GM19025 (cell line): ENCODE measurements around the gene RPL22L1.
"Not testable (repeated sequence)": the region's sequence is repeated elsewhere in the genome, so short reads cannot be mapped to it uniquely, and the experiment has no call there.

Source experiments
- ATAC-seq: cut with Tn5 transposase; IDR thresholded peaks from one replicate; pipeline ENCODE4 v1.9.1; 2021; ENCODE audit warnings: mild to moderate bottlenecking, low read depth, moderate library complexity; ENCODE audit not compliant: unreplicated experiment

RPL22L1 gene

GRCh38 chr3:170884109-170884930 is 14.3 kb upstream of the RPL22L1 start:
- ATAC-seq = not testable (repeated sequence)

- ATAC-seq = not testable (repeated sequence)
These were observed 8.7 kb upstream of the RPL22L1 start for GRCh38 chr3:170878688-170879087.

- not testable (repeated sequence) for ATAC-seq
These were observed 7.3 kb upstream of the RPL22L1 start for GRCh38 chr3:170877311-170877710.

GRCh38 chr3:170876537-170876936 is 6.5 kb upstream of the RPL22L1 start:
- no peak for ATAC-seq

- ATAC-seq = no peak
These were observed 780 bp downstream of the RPL22L1 start for GRCh38 chr3:170869239-170869590.

GRCh38 chr3:170868577-170869238 is 1.3 kb downstream of the RPL22L1 start:
- ATAC-seq = no peak

GRCh38 chr3:170867143-170867937 is 2.7 kb downstream of the RPL22L1 start:
- no peak for ATAC-seq

GRCh38 chr3:170866499-170866898 is 3.5 kb downstream of the RPL22L1 start:
- no peak for ATAC-seq

- no peak for ATAC-seq
These were observed 4.5 kb downstream of the RPL22L1 start for GRCh38 chr3:170865209-170866094.

- ATAC-seq = no peak
These were observed 5.3 kb downstream of the RPL22L1 start for GRCh38 chr3:170864525-170865208.

- ATAC-seq = no peak
These were observed 6.2 kb downstream of the RPL22L1 start for GRCh38 chr3:170863816-170864215.

GRCh38 chr3:170862618-170863374 is 7.2 kb downstream of the RPL22L1 start:
- ATAC-seq = no peak

- no peak for ATAC-seq
These were observed 11.4 kb downstream of the RPL22L1 start for GRCh38 chr3:170858599-170858998.

- ATAC-seq = no peak
These were observed 17.7 kb downstream of the RPL22L1 start for GRCh38 chr3:170852324-170852723.

- no peak for ATAC-seq
These were observed 21.6 kb downstream of the RPL22L1 start for GRCh38 chr3:170848292-170848917.

- no peak for ATAC-seq
These were observed 25.6 kb downstream of the RPL22L1 start for GRCh38 chr3:170844377-170844776.

GRCh38 chr3:170840291-170840859 is 29.6 kb downstream of the RPL22L1 start:
- no peak for ATAC-seq

GRCh38 chr3:170839518-170840100 is 30.4 kb downstream of the RPL22L1 start:
- ATAC-seq = no peak
